Endothelial cell of umbilical vein (primary cell): ENCODE data around the gene CACNA2D1. TPM values are rescaled to one million over a fixed set of nuclear protein-coding genes. Genes with fewer than 3 reads are reported as not detected.

Source experiments
- BruUV-seq: library from RNA; stranded (reverse); fragments of 400-500 nt; replicated peaks from 2 replicates; lab custom pipeline; 2021; lab: Mats Ljungman, UMichigan
- CTCF ChIA-PET: fragments of 300-600, 350-600 bp; sonication (Branson Sonifier 250); formaldehyde crosslinking; loops from one replicate; lab custom pipeline; 2021; ENCODE audit warnings: antibody characterized with exemption, inconsistent platforms; lab: Charles Lee
- POLR2A ChIA-PET: fragments of 300-600, 350-600 bp; sonication (Branson Sonifier 250); formaldehyde crosslinking; loops from one replicate; lab custom pipeline; 2021; ENCODE audit warnings: antibody characterized with exemption, inconsistent platforms; lab: Charles Lee
- DNase-seq: peaks from one replicate; pipeline ENCODE4 v3.0.0-alpha.2; 2011; ENCODE audit warnings: low read depth, low spot score
- FAIRE-seq: peaks from 2 replicates; lab custom pipeline; 2011; peaks lifted over from hg19 to GRCh38; lab: Jason Lieb, UNC
- H2AFZ ChIP-seq: 2 replicates; pipeline ENCODE4 v1.6.0; 2012; ENCODE audit warnings: low read depth, low read length, control low read depth, inconsistent platforms
- H3K27ac ChIP-seq: 2 replicates; pipeline ENCODE4 v1.5.1; 2011; ENCODE audit warnings: low read depth, mild to moderate bottlenecking, control low read depth, low read length, moderate library complexity; ENCODE audit not compliant: insufficient read depth
- H3K27me3 ChIP-seq, 2 experiments: 2 replicates each; pipeline versions ENCODE4 v1.6.0 to v1.6.1; 2011; ENCODE audit warnings: low read length in 2 of 2, mixed read lengths in 1 of 2; ENCODE audit not compliant: control insufficient read depth in 2 of 2, insufficient read depth in 2 of 2
- H3K36me3 ChIP-seq, 2 experiments: 2 replicates in 1 of 2; 3 replicates in 1 of 2; pipeline ENCODE4 v1.5.1; 2011; ENCODE audit warnings: low read length in 2 of 2, mild to moderate bottlenecking in 1 of 2, moderate library complexity in 1 of 2; ENCODE audit not compliant: control insufficient read depth in 2 of 2, insufficient read depth in 2 of 2; ENCODE audit errors: extremely low read depth in 1 of 2
- H3K4me1 ChIP-seq: 3 replicates; pipeline ENCODE4 v1.5.1; 2011; ENCODE audit warnings: mild to moderate bottlenecking, low read length; ENCODE audit not compliant: control insufficient read depth, insufficient read depth; ENCODE audit errors: extremely low read depth
- H3K4me2 ChIP-seq: 2 replicates; pipeline ENCODE4 v1.6.1; 2011; ENCODE audit warnings: low read length, control low read depth, mixed read lengths; ENCODE audit not compliant: insufficient read depth
- H3K4me3 ChIP-seq, 3 experiments: fragments of 200-600 bp in 1 of 3; sonication (generic), shearing (Covaris generic) in 1 of 3; replicated peaks in 1 of 3; 2 replicates each; pipeline ENCODE4 v1.5.1; 2011 to 2016; ENCODE audit warnings: control low read depth in 3 of 3, low read length in 3 of 3, mild to moderate bottlenecking in 2 of 3, inconsistent platforms in 1 of 3, low read depth in 1 of 3, moderate library complexity in 1 of 3; ENCODE audit not compliant: insufficient read depth in 1 of 3
- H3K79me2 ChIP-seq: 2 replicates; pipeline ENCODE4 v1.6.0; 2012; ENCODE audit warnings: low read length, inconsistent platforms; ENCODE audit not compliant: control insufficient read depth, insufficient read depth
- H3K9ac ChIP-seq: replicated peaks from 2 replicates; pipeline ENCODE3; 2011; ENCODE audit warnings: low read length, control low read depth; ENCODE audit not compliant: insufficient read depth; ENCODE audit errors: extremely low read depth
- H3K9me1 ChIP-seq: replicated peaks from 3 replicates; pipeline ENCODE4 v1.6.0; 2011; ENCODE audit warnings: mild to moderate bottlenecking, low read length; ENCODE audit not compliant: control insufficient read depth, insufficient read depth; ENCODE audit errors: extremely low read depth
- H3K9me3 ChIP-seq: replicated peaks from 2 replicates; pipeline ENCODE4 v1.5.1; 2012; ENCODE audit warnings: low read length, inconsistent platforms; ENCODE audit not compliant: control insufficient read depth, insufficient read depth
- H4K20me1 ChIP-seq: replicated peaks from 2 replicates; pipeline ENCODE3; 2011; ENCODE audit warnings: mild to moderate bottlenecking, low read length; ENCODE audit not compliant: control insufficient read depth, insufficient read depth; ENCODE audit errors: extremely low read depth
- CTCF ChIP-seq, 2 donors: IDR thresholded peaks; 1 replicate in 1 of 2; 2 replicates in 1 of 2; pipeline ENCODE4 v1.5.1; 2011; ENCODE audit warnings: low read length in 2 of 2, mild to moderate bottlenecking in 2 of 2, moderate library complexity in 2 of 2, control low read depth in 1 of 2, inconsistent platforms in 1 of 2, low read depth in 1 of 2; ENCODE audit not compliant: insufficient read depth in 1 of 2; ENCODE audit errors: extremely low read depth in 1 of 2
- EZH2 ChIP-seq: IDR thresholded peaks from 2 replicates; pipeline ENCODE4 v1.6.1; 2012; ENCODE audit warnings: borderline replicate concordance, low read depth, mild to moderate bottlenecking, moderate library complexity, low read length, inconsistent platforms; ENCODE audit not compliant: severe bottlenecking
- FOS ChIP-seq: IDR thresholded peaks from 2 replicates; pipeline ENCODE4 v1.6.1; 2011; ENCODE audit warnings: mild to moderate bottlenecking, low read length, moderate library complexity, borderline replicate concordance; ENCODE audit not compliant: insufficient read depth
- GATA2 ChIP-seq: IDR thresholded peaks from 2 replicates; pipeline ENCODE4 v1.7.0; 2011; ENCODE audit warnings: low read depth, mild to moderate bottlenecking, moderate library complexity, mixed read lengths, low read length; ENCODE audit not compliant: insufficient read length, insufficient read depth
- JUN ChIP-seq: IDR thresholded peaks from 2 replicates; pipeline ENCODE4 v1.6.1; 2011; ENCODE audit warnings: borderline replicate concordance, low read depth; ENCODE audit not compliant: insufficient read length, insufficient read depth
- MAX ChIP-seq: IDR thresholded peaks from 2 replicates; pipeline ENCODE4 v1.6.1; 2011; ENCODE audit not compliant: insufficient read depth, insufficient read length
- MYC ChIP-seq: IDR thresholded peaks from one replicate; pipeline ENCODE4 v1.6.1; 2011; ENCODE audit warnings: mild to moderate bottlenecking, low read depth, low read length
- POLR2A ChIP-seq: IDR thresholded peaks from 2 replicates; pipeline ENCODE4 v1.6.1; 2012; ENCODE audit warnings: low read depth, mild to moderate bottlenecking, control low read depth, low read length
- POLR2AphosphoS5 ChIP-seq: IDR thresholded peaks from 2 replicates; pipeline ENCODE4 v1.6.1; 2012; ENCODE audit warnings: low read depth, mild to moderate bottlenecking, control low read depth, low read length, moderate library complexity; ENCODE audit not compliant: insufficient read depth
- dilution Hi-C: fragments of 300-500 bp; cut with MboI; formaldehyde crosslinking; loops from one replicate; pipeline ENCODE4 v1.15.0; 2019; ENCODE audit warnings: low sequenced_read_pairs; ENCODE audit not compliant: extremely low pct_ligation_motif_present
- intact Hi-C: fragments of 100-400 bp; cut with micrococcal nuclease; formaldehyde crosslinking; loops from one replicate; pipeline ENCODE4 v1.10.0; 2022
- polyA plus RNA-seq, 4 experiments: library from polyadenylated mRNA; depleted of rRNA in 3 of 4; stranded (reverse) in 3 of 4; unstranded in 1 of 4; fragments of >200 nt; gene quantifications; 2 replicates each; pipeline versions ENCODE4 v1.2.1 to v1.2.3, GENCODE V29; 2011 to 2012; ENCODE audit warnings: missing spikeins in 1 of 4
- total RNA-seq: library from RNA; stranded (reverse); gene quantifications from 2 replicates; pipeline ENCODE4 v1.2.3, GENCODE V29; 2021

Gene CACNA2D1
- total and polyA plus RNA-seq, 2 donors (not counting 3 experiments of a cell fraction or from before 2014, with no cell fraction given), result 4.1 to 38.6 TPM

- DNase-seq, result no peak
- FAIRE-seq, result no peak
- Histone ChIP-seq H3K4me3 (no peak overlapping the region), H3K4me1 (no peaks in the 10 kb centered on the region), H3K9me3 (no peaks in the 10 kb centered on the region), H4K20me1 (no peaks in the 10 kb centered on the region), H3K9ac (no peak overlapping the region), H2AFZ (no peak overlapping the region), H3K27ac (no peak overlapping the region), H3K9me1 (no peaks in the 10 kb centered on the region), H3K79me2 (no peaks in the 10 kb centered on the region), H3K4me2 (no peak overlapping the region), H3K27me3 (no peaks in the 10 kb centered on the region), H3K36me3 (no peaks in the 10 kb centered on the region)
- ChIA-PET CTCF (no interaction called here), POLR2A (no interaction called here)
- BruUV-seq, result no TSS peak
- no peak for TF ChIP-seq MYC
- intact Hi-C loops, result no loop called here
- dilution Hi-C loops, result no loop called here
Measured at GRCh38 chr7:82416402-82416801, 27.2 kb downstream of the CACNA2D1 start.

- Histone ChIP-seq H3K79me2 (no peaks in the 10 kb centered on the region), H2AFZ (no peak overlapping the region), H3K36me3 (no peaks in the 10 kb centered on the region), H3K9me3 (no peaks in the 10 kb centered on the region), H3K27me3 (no peaks in the 10 kb centered on the region), H3K4me2 (no peak overlapping the region), H3K4me1 (no peaks in the 10 kb centered on the region), H3K27ac (no peak overlapping the region), H3K4me3 (no peak overlapping the region), H3K9ac (no peak overlapping the region), H4K20me1 (no peaks in the 10 kb centered on the region), H3K9me1 (no peaks in the 10 kb centered on the region)
- CTCF ChIA-PET, result no interaction called here
- intact Hi-C loops (no loop called here), dilution Hi-C loops (no loop called here)
- DNase-seq (no peak), FAIRE-seq (no peak)
- no TSS peak for BruUV-seq
- TF ChIP-seq POLR2A (no peak), MYC (no peak), MAX (no peak), JUN (no peak), EZH2 (no peak), GATA2 (no peak), FOS (no peak), CTCF (IDR thresholded peaks at IDR 0.05; ENCODE audit: extremely low read depth in 1 of 2, insufficient read depth in 1 of 2, low read depth in 1 of 2, low read length in 2 of 2) (no peak), POLR2AphosphoS5 (no peak)
- POLR2A ChIA-PET, result no interaction called here
Measured at GRCh38 chr7:82414389-82414788, 29.2 kb downstream of the CACNA2D1 start.
